ENCODE measurements around the gene KCNK1.
A peak's percentile ranks its signal among the peaks of the same experiment; 100 is the strongest.

Gene KCNK1

GRCh38 chr1:233613252-233614172 is at the start of gene KCNK1:
KCNK1 (plus strand) TSS chr1:233614106; CDS start chr1:233614172, 66 bp downstream.
- H3K4me2 ChIP-seq (ENCODE audit: low read depth, low read length) = peak within 1 kb of the TSS; percentile 77

GRCh38 chr1:233565313-233565712 is 48.6 kb upstream of the KCNK1 start:
- no peak for TF ChIP-seq EZH2 (optimal IDR thresholded peaks at IDR 0.05; ENCODE audit: low read depth, low read length)
- TF ChIP-seq, protein P1, sequence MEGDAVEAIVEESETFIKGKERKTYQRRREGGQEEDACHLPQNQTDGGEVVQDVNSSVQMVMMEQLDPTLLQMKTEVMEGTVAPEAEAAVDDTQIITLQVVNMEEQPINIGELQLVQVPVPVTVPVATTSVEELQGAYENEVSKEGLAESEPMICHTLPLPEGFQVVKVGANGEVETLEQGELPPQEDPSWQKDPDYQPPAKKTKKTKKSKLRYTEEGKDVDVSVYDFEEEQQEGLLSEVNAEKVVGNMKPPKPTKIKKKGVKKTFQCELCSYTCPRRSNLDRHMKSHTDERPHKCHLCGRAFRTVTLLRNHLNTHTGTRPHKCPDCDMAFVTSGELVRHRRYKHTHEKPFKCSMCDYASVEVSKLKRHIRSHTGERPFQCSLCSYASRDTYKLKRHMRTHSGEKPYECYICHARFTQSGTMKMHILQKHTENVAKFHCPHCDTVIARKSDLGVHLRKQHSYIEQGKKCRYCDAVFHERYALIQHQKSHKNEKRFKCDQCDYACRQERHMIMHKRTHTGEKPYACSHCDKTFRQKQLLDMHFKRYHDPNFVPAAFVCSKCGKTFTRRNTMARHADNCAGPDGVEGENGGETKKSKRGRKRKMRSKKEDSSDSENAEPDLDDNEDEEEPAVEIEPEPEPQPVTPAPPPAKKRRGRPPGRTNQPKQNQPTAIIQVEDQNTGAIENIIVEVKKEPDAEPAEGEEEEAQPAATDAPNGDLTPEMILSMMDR (IDR thresholded peaks at IDR 0.05; ENCODE audit: low read length) = no peak
- DNase-seq = no peak

More at GRCh38 chr1:233613252-233614172, at the start of gene KCNK1:
- DNase-seq = no peak
- no peaks in the 10 kb centered on the region for H3K79me2 ChIP-seq (ENCODE audit: low read length)
- peak within 1 kb of the TSS; percentile 40; the same call in 1 of the 2 replicates for H3K9ac ChIP-seq (ENCODE audit: low read length)
- no peaks in the 10 kb centered on the region for H3K27me3 ChIP-seq (replicated peaks; ENCODE audit: insufficient read depth, low read length)
- TF ChIP-seq EZH2phosphoT487 (IDR thresholded peaks at IDR 0.05; ENCODE audit: low read length) (no peak), EZH2 (optimal IDR thresholded peaks at IDR 0.05; ENCODE audit: low read depth, low read length) (no peak)
- TF ChIP-seq, protein P1 (IDR thresholded peaks at IDR 0.05; ENCODE audit: low read length) = no peak
- H3K27ac ChIP-seq (ENCODE audit: low read length) = peak within 1 kb of the TSS; percentile 21; the same call in 1 of the 2 replicates
- peak within 1 kb of the TSS; percentile 68 for H2AFZ ChIP-seq (ENCODE audit: low read length)
- H3K4me3 ChIP-seq (ENCODE audit: low read length) = peak within 1 kb of the TSS; percentile 62
- H3K9me2 ChIP-seq (replicated peaks; ENCODE audit: insufficient read depth, low read length) = no peaks in the 10 kb centered on the region
- no peaks in the 10 kb centered on the region for H3K9me3 ChIP-seq (replicated peaks; ENCODE audit: insufficient read depth, low read length)
- no peaks in the 10 kb centered on the region for H4K20me1 ChIP-seq (ENCODE audit: insufficient read depth, low read length)
- no peaks in the 10 kb centered on the region for H3K36me3 ChIP-seq (replicated peaks; ENCODE audit: insufficient read depth, low read length)
- H3F3A ChIP-seq (ENCODE audit: insufficient read depth, low read length) = no peaks in the 10 kb centered on the region
- H3K4me1 ChIP-seq (ENCODE audit: low read length) = peaks cover 6% of the 10 kb centered on the region

GRCh38 chr1:233566886-233567285 is 47.0 kb upstream of the KCNK1 start:
- H3K36me3 ChIP-seq (replicated peaks; ENCODE audit: insufficient read depth, low read length) = no peaks in the 10 kb centered on the region
- H4K20me1 ChIP-seq (ENCODE audit: insufficient read depth, low read length) = no peaks in the 10 kb centered on the region
- H3K9me3 ChIP-seq (replicated peaks; ENCODE audit: insufficient read depth, low read length) = no peaks in the 10 kb centered on the region
- DNase-seq = no peak
- no peak overlapping the region for H3K4me3 ChIP-seq (ENCODE audit: low read length)
- no peaks in the 10 kb centered on the region for H3K4me1 ChIP-seq (ENCODE audit: low read length)
- TF ChIP-seq EZH2 (optimal IDR thresholded peaks at IDR 0.05; ENCODE audit: low read depth, low read length) (no peak), EZH2phosphoT487 (IDR thresholded peaks at IDR 0.05; ENCODE audit: low read length) (no peak)
- TF ChIP-seq, protein P1 (IDR thresholded peaks at IDR 0.05; ENCODE audit: low read length) = no peak
- H3K27ac ChIP-seq (ENCODE audit: low read length) = no peak overlapping the region
- no peaks in the 10 kb centered on the region for H3K27me3 ChIP-seq (replicated peaks; ENCODE audit: insufficient read depth, low read length)
- H2AFZ ChIP-seq (ENCODE audit: low read length) = no peak overlapping the region
- no peaks in the 10 kb centered on the region for H3K9me2 ChIP-seq (replicated peaks; ENCODE audit: insufficient read depth, low read length)
- no peaks in the 10 kb centered on the region for H3K79me2 ChIP-seq (ENCODE audit: low read length)
- no peaks in the 10 kb centered on the region for H3F3A ChIP-seq (ENCODE audit: insufficient read depth, low read length)
- H3K9ac ChIP-seq (ENCODE audit: low read length) = no peak overlapping the region
- H3K4me2 ChIP-seq (ENCODE audit: low read depth, low read length) = no peak overlapping the region

More at GRCh38 chr1:233565313-233565712, 48.6 kb upstream of the KCNK1 start:
- H3K79me2 ChIP-seq (ENCODE audit: low read length) = no peaks in the 10 kb centered on the region
- no peak overlapping the region for H3K4me3 ChIP-seq (ENCODE audit: low read length)
- no peaks in the 10 kb centered on the region for H4K20me1 ChIP-seq (ENCODE audit: insufficient read depth, low read length)
- no peaks in the 10 kb centered on the region for H3K36me3 ChIP-seq (replicated peaks; ENCODE audit: insufficient read depth, low read length)
- H3K4me1 ChIP-seq (ENCODE audit: low read length) = no peaks in the 10 kb centered on the region
- H3F3A ChIP-seq (ENCODE audit: insufficient read depth, low read length) = no peaks in the 10 kb centered on the region
- no peak overlapping the region for H3K9ac ChIP-seq (ENCODE audit: low read length)
- H3K27ac ChIP-seq (ENCODE audit: low read length) = no peak overlapping the region
- no peaks in the 10 kb centered on the region for H3K9me2 ChIP-seq (replicated peaks; ENCODE audit: insufficient read depth, low read length)
- H3K4me2 ChIP-seq (ENCODE audit: low read depth, low read length) = no peak overlapping the region
- H3K27me3 ChIP-seq (replicated peaks; ENCODE audit: insufficient read depth, low read length) = no peaks in the 10 kb centered on the region
- no peaks in the 10 kb centered on the region for H3K9me3 ChIP-seq (replicated peaks; ENCODE audit: insufficient read depth, low read length)
- H2AFZ ChIP-seq (ENCODE audit: low read length) = no peak overlapping the region

Data from MM.1S (cell line).